ENCODE measurements around the gene FYN. TPM values are rescaled to one million over a fixed set of nuclear protein-coding genes. Genes with fewer than 3 reads are reported as not detected.
A peak's percentile ranks its signal among the peaks of the same experiment; 100 is the strongest.

Gene FYN
- total RNA-seq, 4 donors from 2014 or later, result 16.3 to 288 (median 52.2) TPM

GRCh38 chr6:111657146-111657545 is 216.1 kb downstream of the FYN start:
- Histone ChIP-seq H3K36me3 (no peaks in the 10 kb centered on the region), H3K27me3 (no peaks in the 10 kb centered on the region), H3K27ac (no peak overlapping the region), H3K9me3 (no peaks in the 10 kb centered on the region), H3K4me3 (no peak overlapping the region), H3K4me1 (peaks cover 5 to 21% (median 10%) of the 10 kb centered on the region in 4 donors)
- DNase-seq, result no peak
- in situ Hi-C loops (cut with MboI; ENCODE audit: low pct_ligation_motif_present in 1 of 4, low pct_unique_long_range_greater_than_20kb in 1 of 4, low sequenced_read_pairs in 3 of 4), result no loop called here
- intact Hi-C loops (cut with DNase I; ENCODE audit: low total_unique reads), result no loop called here
- WGBS, 2 donors (ENCODE audit: low coverage in 1 of 2), result 70% methylated on average over 1 of the region's 1 CpG; no CpG with 5 or more reads in 1 of the 2 donors
- TF ChIP-seq EP300 (IDR thresholded peaks at IDR 0.05; ENCODE audit: low read depth) (no peak), POLR2A (IDR thresholded peaks at IDR 0.05) (no peak), POLR2AphosphoS5 (IDR thresholded peaks at IDR 0.05) (peak in 1 of 3 donors; percentile 24), CTCF (IDR thresholded peaks at IDR 0.05) (no peak)

- intact Hi-C loops (cut with DNase I; ENCODE audit: low total_unique reads), result no loop called here
- H3K9me3 ChIP-seq, result no peaks in the 10 kb centered on the region
Measured at GRCh38 chr6:111653979-111654378, 219.3 kb downstream of the FYN start.

GRCh38 chr6:111653434-111653833 is 219.8 kb downstream of the FYN start:
- H3K27me3 ChIP-seq, result no peaks in the 10 kb centered on the region
- in situ Hi-C loops (cut with MboI; ENCODE audit: low pct_ligation_motif_present in 1 of 4, low pct_unique_long_range_greater_than_20kb in 1 of 4, low sequenced_read_pairs in 3 of 4), result no loop called here
- WGBS, 2 donors (ENCODE audit: low coverage in 1 of 2), result 78 to 87% methylated on average over 1 of the region's 1 CpG
- H3K4me1 ChIP-seq, result peaks cover 0 to 11% (median 0%) of the 10 kb centered on the region in 4 donors
- no peak for DNase-seq
- no peaks in the 10 kb centered on the region for H3K9me3 ChIP-seq
- no peaks in the 10 kb centered on the region for H3K36me3 ChIP-seq
- H3K4me3 ChIP-seq, result no peak overlapping the region
- TF ChIP-seq EP300 (IDR thresholded peaks at IDR 0.05; ENCODE audit: low read depth) (no peak), POLR2A (IDR thresholded peaks at IDR 0.05) (no peak), POLR2AphosphoS5 (IDR thresholded peaks at IDR 0.05) (no peak), CTCF (IDR thresholded peaks at IDR 0.05) (no peak)
- H3K27ac ChIP-seq, result no peak overlapping the region
- intact Hi-C loops (cut with DNase I; ENCODE audit: low total_unique reads), result no loop called here

More at GRCh38 chr6:111653979-111654378, 219.3 kb downstream of the FYN start:
- H3K4me1 ChIP-seq, result peaks cover 0 to 11% (median 0%) of the 10 kb centered on the region in 4 donors
- no peak for DNase-seq
- H3K4me3 ChIP-seq, result no peak overlapping the region
- H3K27ac ChIP-seq, result no peak overlapping the region
- H3K36me3 ChIP-seq, result no peaks in the 10 kb centered on the region
- in situ Hi-C loops (cut with MboI; ENCODE audit: low pct_ligation_motif_present in 1 of 4, low pct_unique_long_range_greater_than_20kb in 1 of 4, low sequenced_read_pairs in 3 of 4), result no loop called here
- no peaks in the 10 kb centered on the region for H3K27me3 ChIP-seq
- WGBS, 2 donors (ENCODE audit: low coverage in 1 of 2), result 51% methylated on average over 2 of the region's 2 CpGs; no CpG with 5 or more reads in 1 of the 2 donors
- no peak for TF ChIP-seq POLR2AphosphoS5 (IDR thresholded peaks at IDR 0.05)
- no peak for TF ChIP-seq EP300 (IDR thresholded peaks at IDR 0.05; ENCODE audit: low read depth)
- TF ChIP-seq POLR2A (IDR thresholded peaks at IDR 0.05), result no peak
- TF ChIP-seq CTCF (IDR thresholded peaks at IDR 0.05), result no peak

GRCh38 chr6:111652156-111652555 is 221.1 kb downstream of the FYN start:
- DNase-seq, result no peak
- Histone ChIP-seq H3K4me1 (peaks cover 0 to 8% (median 0%) of the 10 kb centered on the region in 4 donors), H3K36me3 (no peaks in the 10 kb centered on the region), H3K27me3 (no peaks in the 10 kb centered on the region), H3K27ac (no peak overlapping the region), H3K4me3 (no peak overlapping the region), H3K9me3 (no peaks in the 10 kb centered on the region)
- intact Hi-C loops (cut with DNase I; ENCODE audit: low total_unique reads), result no loop called here
- no peak for TF ChIP-seq POLR2AphosphoS5 (IDR thresholded peaks at IDR 0.05)
- no peak for TF ChIP-seq POLR2A (IDR thresholded peaks at IDR 0.05)
- no peak for TF ChIP-seq CTCF (IDR thresholded peaks at IDR 0.05)
- TF ChIP-seq EP300 (IDR thresholded peaks at IDR 0.05; ENCODE audit: low read depth), result no peak
- in situ Hi-C loops (cut with MboI; ENCODE audit: low pct_ligation_motif_present in 1 of 4, low pct_unique_long_range_greater_than_20kb in 1 of 4, low sequenced_read_pairs in 3 of 4), result no loop called here
- WGBS, 2 donors (ENCODE audit: low coverage in 1 of 2), result 86 to 92% methylated on average over 5 of the region's 5 CpGs

All from transverse colon (tissue), 4 donors.